Fibroblast of upper back skin (primary cell): ENCODE measurements around the gene PEAR1.
A peak's percentile ranks its signal among the peaks of the same experiment; 100 is the strongest.

Source experiments
- DNase-seq: peaks from one replicate; pipeline ENCODE4 v3.0.0-alpha.2; 2013

PEAR1 gene

DNA sequence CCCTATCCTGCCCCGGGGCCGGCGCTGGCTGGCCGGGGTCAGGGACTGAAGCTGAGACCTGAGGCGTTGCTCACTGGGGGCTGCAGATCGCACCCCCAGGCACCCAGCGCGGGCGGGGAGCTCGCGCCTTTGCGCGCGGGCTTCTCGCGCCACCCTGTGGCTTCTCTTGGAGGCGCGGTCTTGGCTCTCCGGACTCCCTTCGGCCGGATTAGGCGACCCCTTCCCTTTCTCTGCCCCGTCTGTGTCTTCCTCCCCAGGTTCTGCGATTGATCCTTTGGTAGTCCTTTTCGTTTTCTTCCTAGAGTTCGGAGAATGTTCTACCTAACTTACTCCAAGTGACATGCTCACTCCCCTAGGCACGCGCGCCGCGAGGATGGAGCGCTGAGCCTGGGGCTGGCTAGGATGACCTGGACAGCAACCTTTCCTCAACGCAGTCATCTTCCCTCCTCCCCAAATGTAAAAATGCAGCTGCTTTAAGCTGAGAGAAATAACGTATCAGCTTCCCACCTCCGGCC lies 33.3 kb upstream of the PEAR1 start:
- DNase-seq: peak; percentile 30

- DNase-seq: peak; percentile 32
Measured at GRCh38 chr1:156860628-156861423, 32.7 kb upstream of the PEAR1 start, which contains the start of gene NTRK1. Gene NTRK1, plus strand, starts transcription at chr1:156860865. Its CDS starts 70 bp downstream, at chr1:156860935.

- DNase-seq: no peak
Measured at GRCh38 chr1:156862584-156862983, 30.9 kb upstream of the PEAR1 start.

- DNase-seq: no peak
Measured at GRCh38 chr1:156862997-156863599, 30.4 kb upstream of the PEAR1 start.

- no peak for DNase-seq
Measured at GRCh38 chr1:156863631-156864030, 29.9 kb upstream of the PEAR1 start.

DNA sequence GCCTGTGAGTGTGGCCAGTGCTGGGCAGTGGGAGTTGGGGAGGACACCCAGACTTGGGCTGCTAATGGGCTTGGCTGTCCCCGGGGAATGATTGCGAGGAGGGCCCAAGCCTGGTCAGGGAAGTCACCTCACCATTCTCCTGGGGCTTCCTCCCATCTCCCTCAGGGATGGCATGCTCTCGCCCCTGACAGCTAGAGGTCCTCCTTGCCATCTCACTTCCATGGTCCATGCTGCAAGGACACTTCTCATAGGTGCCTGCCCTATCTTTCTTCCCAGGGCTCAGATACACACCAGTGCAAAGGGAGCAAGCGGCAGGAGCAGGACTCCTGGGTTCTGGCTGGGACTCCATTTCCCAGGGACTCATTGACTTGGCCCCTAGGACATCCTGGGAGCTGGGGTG lies 28.7 kb upstream of the PEAR1 start:
- no peak for DNase-seq

DNA sequence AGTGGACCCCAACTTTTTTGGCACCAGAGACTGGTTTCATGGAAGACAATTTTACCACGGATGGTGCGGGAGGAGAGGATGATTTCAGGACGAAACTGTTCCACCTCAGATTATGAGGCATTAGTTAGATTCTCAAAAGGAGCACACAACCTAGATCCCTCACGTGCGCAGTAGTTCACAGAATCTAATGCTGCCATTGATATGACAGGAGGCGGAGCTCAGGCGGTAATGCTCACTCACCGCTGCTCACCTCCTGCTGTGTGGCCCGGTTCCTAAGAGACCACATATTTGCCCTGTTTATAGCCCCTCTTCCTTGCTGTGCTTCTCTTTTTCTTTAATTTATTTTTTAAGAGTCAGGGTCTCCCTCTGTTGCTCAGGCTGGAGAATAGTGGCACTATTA lies 28.3 kb upstream of the PEAR1 start:
- no peak for DNase-seq

GRCh38 chr1:156865865-156866248 lies 27.7 kb upstream of the PEAR1 start:
- no peak for DNase-seq

DNA sequence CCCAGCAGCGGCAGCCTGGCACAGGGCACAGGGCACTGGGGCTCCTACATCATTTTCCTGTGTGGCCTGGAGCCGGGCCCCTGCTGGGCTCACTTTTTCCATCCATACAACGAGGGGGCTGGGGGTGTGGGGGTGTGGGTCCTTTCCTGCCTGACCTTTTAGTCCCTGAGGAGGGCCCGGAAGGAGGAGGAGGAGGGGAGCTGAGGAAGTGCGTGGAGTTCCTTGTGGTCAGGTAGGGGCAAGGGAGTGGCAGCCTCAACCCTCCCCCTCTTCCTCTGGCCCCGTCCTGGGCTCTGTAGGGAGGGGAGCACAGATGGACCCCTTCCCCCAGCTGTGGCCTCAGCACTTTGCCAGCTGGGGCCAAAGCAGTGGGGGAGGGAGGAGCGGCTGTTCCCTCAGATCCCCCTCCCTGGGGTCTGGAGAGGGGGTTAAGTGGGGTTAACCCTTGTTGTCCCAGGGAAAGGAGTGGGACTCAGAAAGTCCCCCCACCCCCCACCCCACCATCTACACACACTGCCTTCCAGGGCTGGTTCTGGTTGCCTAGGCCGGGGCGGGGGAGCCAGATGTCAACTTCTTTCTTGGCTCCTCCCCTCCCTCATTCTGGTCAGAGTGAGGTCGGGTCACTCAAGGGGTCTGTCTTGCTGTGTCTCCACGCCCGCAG lies 27.1 kb upstream of the PEAR1 start:
- no peak for DNase-seq

GRCh38 chr1:156868341-156868740 lies 25.2 kb upstream of the PEAR1 start:
- no peak for DNase-seq

DNA sequence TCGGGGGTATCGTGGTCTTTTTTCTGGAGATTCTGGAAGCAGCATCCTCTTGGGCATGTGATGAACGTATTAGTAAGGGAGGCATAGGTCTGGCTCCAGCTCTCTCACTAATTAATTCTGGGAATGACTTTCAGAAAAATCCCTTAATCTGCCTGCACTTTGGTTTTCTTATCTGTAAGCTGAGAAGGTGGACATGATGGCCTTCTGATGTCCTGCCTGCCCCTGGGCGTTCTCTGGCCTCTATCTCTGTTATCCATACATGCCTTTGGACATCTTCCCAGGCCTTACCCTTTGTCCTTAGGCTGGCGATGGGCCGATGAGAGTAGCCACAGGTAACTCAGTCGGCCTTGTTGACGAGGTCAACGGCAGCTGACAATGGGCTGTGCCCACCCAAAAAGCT lies 24.1 kb upstream of the PEAR1 start:
- no peak for DNase-seq

DNA sequence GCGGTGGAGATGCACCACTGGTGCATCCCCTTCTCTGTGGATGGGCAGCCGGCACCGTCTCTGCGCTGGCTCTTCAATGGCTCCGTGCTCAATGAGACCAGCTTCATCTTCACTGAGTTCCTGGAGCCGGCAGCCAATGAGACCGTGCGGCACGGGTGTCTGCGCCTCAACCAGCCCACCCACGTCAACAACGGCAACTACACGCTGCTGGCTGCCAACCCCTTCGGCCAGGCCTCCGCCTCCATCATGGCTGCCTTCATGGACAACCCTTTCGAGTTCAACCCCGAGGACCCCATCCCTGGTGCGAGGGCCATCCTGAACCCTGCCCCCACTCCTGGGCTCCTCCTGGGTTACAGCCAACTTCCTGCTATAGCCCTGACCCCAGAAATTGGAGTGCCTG lies 19.9 kb upstream of the PEAR1 start:
- no peak for DNase-seq

GRCh38 chr1:156874142-156874541 lies 19.4 kb upstream of the PEAR1 start:
- DNase-seq: no peak

- no peak for DNase-seq
Measured at GRCh38 chr1:156874572-156875340, 18.8 kb upstream of the PEAR1 start.

DNA sequence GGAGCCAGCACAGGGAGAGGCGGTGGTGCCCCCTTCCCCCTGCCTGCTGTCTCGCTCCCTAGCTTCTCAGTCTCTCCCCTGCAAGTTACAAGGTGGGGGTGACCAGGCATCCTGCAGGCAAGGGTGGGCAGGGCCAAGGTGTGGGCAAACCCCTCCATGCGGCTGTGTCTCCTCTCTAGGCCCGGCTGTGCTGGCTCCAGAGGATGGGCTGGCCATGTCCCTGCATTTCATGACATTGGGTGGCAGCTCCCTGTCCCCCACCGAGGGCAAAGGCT lies 18.2 kb upstream of the PEAR1 start:
- DNase-seq: no peak

GRCh38 chr1:156876281-156876680 lies 17.2 kb upstream of the PEAR1 start:
- no peak for DNase-seq

DNA sequence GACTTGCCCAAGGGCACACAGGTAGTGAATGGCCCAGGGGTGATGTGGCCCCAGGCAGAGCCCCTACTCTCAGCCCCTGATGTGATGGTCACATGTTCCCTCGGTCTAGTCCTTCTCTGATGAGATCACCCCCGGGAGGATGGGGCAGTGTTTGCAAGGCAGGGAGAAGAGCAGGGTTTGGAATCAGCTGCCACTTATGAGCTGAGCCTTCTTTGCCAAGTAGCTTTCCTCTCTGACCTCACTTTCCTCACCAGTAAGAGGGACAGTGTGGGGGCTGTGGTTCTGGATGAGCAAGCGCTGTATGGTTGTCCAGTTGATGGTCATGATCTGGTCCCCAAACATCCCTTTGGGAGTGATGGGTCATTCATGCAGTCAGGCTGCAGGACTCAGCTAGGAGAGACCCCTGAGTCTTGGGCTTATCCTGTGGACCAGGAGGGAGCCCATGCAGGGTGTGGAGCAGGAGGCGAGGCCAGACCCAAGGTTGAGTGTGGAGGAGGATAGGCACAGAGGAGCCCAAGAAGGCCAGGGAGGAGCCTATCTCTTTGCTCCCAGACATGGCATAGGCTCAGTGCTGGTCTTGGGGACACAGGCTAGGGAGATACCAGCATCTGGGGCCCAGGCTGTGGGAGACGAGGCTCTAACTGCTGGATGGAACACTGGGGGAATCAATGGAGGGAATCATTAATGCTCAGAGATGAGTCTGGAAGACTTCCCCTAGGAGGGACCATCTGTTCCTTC lies 15.9 kb upstream of the PEAR1 start:
- no peak for DNase-seq

DNA sequence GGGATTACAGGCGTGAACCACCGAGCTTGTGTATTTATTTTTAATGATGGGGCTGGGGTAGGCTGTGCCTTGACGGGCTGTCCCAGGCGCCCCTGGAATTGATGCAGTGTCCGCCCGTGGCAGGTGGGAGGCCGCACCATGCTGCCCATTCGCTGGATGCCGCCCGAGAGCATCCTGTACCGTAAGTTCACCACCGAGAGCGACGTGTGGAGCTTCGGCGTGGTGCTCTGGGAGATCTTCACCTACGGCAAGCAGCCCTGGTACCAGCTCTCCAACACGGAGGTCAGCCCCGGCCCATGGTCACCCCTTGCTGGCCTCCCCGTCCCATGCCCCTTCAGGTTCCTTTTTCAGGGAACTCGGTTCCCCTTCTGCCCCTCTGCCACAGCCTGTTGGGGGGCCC lies 13.6 kb upstream of the PEAR1 start:
- no peak for DNase-seq

DNA sequence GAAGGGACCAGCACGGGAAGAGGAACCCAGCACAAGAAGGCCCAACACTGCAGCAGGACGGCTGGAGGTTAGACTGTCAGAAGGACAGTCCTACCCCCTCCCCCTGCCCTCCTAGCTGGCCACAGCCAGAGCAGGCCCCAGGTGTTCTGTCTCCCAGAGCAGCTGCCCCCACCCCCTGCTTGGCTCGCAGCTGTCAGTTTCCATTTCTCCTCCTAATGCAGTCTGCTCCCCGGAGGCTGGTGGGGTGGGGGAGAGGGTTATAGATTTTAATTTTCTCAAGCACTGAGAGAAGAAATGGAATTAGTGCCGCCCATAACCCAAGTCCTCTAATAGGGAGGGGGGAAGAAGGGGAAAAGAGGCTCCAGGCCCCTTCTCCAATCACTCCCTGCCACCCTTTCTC lies 13.0 kb upstream of the PEAR1 start:
- DNase-seq: no peak

DNA sequence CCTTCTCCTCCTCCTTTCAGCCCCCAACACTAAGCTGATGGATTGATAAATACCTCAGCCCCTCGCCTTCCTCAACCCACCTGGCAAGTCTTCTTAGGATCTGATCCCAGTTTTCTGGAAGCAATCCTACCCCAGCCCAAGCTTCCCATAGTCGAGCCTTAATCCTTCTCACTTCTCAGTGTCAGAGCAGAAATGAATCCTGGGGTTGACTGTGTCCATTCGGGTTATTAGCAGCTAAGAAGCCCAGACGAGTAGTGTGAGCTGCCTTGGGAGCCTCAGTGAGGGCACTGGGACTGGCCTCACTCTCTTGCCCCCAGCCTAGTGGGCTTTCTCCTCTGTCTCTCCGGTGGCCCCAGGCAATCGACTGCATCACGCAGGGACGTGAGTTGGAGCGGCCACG lies 12.4 kb upstream of the PEAR1 start:
- no peak for DNase-seq

DNA sequence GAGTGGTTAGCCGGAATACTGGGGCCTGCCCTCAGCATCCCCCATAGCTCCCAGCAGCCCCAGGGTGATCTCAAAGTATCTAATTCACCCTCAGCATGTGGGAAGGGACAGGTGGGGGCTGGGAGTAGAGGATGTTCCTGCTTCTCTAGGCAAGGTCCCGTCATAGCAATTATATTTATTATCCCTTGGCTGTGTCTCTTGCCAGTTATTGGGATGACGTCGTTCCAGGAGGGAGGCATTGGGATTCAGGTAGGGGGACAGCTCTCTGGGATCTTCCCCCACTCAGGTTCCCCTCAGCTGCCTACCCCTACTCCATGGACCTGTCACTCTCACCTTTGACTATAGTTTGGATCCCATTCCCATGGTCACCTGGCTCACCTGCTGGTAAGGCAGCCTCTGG lies 11.9 kb upstream of the PEAR1 start:
- DNase-seq: no peak

DNA sequence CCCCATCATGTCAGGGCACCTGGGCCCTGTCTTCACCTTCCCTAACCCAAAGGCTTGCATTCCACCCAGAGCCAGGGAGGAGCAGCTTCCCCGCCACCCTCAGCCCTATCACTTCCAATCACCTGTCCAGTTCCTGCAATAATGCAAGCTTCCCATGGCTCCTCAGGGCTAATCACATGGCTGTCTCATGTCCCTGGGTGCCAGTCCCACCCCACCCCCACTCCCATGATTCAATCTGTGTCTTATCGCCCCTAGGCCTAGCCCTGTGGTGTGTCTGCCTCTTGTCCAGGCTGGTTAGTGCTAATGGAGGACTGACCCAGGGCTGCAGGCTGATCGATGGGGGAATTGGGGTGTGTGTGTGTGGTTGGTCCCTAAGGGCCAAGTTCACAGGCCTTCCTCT lies 11.0 kb upstream of the PEAR1 start:
- no peak for DNase-seq

DNA sequence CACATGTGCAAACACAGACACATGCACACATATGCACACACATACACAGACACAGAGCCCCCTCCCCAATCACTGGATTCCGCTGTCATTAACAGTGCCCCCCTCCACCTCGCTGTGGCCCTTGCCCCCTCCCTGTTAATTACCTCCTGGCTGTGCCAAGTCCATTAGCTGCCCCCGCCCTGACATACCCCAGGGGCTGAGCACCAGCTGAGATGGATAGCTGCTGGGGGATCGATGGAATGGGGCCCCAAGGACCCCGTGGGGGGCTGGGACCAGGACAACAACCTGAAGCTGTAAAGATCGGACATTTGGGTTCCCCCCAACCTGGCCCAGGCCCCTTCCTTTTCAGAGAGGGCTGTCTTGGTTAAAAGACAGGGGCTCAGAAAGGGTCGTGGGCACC lies 9.6 kb upstream of the PEAR1 start:
- DNase-seq: no peak
